Left lung (tissue), 10 donors: Measurements from ENCODE around the gene GMPR. TPM values are rescaled to one million over a fixed set of nuclear protein-coding genes. Genes with fewer than 3 reads are reported as not detected.

ENCODE experiments used
- ATAC-seq: fragments of 200-7000 bp; cut with Tn5 transposase; one replicate; pipeline ENCODE4 v1.9.1; 2020; ENCODE audit warnings: moderate library complexity
- DNase-seq, 4 donors: peaks; one replicate each; pipeline ENCODE4 v3.0.0-alpha.2; 2013 to 2020
- H3K27ac ChIP-seq, 2 donors: fragments of 200-600 bp; sonication (generic) in 1 of 2; one replicate each; pipeline versions ENCODE4 v1.5.0 to v1.8.0; 2020 to 2021
- H3K27me3 ChIP-seq, 2 donors: fragments of 200-600 bp; sonication (generic) in 1 of 2; one replicate each; pipeline versions ENCODE4 v1.5.0 to v1.8.0; 2020 to 2021
- H3K36me3 ChIP-seq, 2 donors: fragments of 200-600 bp; sonication (generic) in 1 of 2; one replicate each; pipeline versions ENCODE4 v1.5.0 to v1.8.0; 2020 to 2021
- H3K4me1 ChIP-seq, 2 donors: fragments of 200-600 bp; one replicate each; pipeline ENCODE4 v1.8.0; 2021
- H3K4me3 ChIP-seq, 2 donors: fragments of 200-600 bp; sonication (generic) in 1 of 2; one replicate each; pipeline versions ENCODE4 v1.5.0 to v1.8.0; 2020 to 2021; ENCODE audit warnings: mild to moderate bottlenecking in 1 of 2
- H3K9me3 ChIP-seq, 2 donors: fragments of 200-600 bp; sonication (generic) in 1 of 2; one replicate each; pipeline versions ENCODE4 v1.5.0 to v1.8.0; 2020 to 2021
- intact Hi-C, 2 donors: fragments of 100-400 bp; cut with DNase I; formaldehyde crosslinking; loops; one replicate each; pipeline versions ENCODE4 v1.11.2 to v1.14.2; 2022
- polyA plus RNA-seq, 6 donors: library from polyadenylated mRNA; unstranded; fragments of 120-200 nt; gene quantifications; one replicate each; pipeline ENCODE4 v1.2.1, GENCODE V29; 2013; ENCODE audit not compliant: insufficient read length in 6 of 6
- total RNA-seq, 2 donors: library from RNA; stranded (reverse); fragmentation: NEBNext Ultra II Directional; extraction: Animal tissue kit (Norgen Biotek cat#: 25700); gene quantifications; one replicate each; pipeline ENCODE4 v1.2.1, GENCODE V29; 2021
- TF ChIP-seq, protein P1 (sequence below), 2 donors: fragments of 200-600 bp; sonication (generic) in 1 of 2; IDR thresholded peaks; one replicate each; pipeline versions ENCODE4 v1.5.0 to v1.8.0; 2021; ENCODE audit warnings: antibody characterized with exemption in 2 of 2
- donor health status: DM: no; HTN: yes; CAD: no.
- donor health status: DM: no; HTN: no; CAD: no.

The GMPR gene
- total and polyA plus RNA-seq, 8 donors: 3.8 to 16.1 (median 7.0) TPM

DNA sequence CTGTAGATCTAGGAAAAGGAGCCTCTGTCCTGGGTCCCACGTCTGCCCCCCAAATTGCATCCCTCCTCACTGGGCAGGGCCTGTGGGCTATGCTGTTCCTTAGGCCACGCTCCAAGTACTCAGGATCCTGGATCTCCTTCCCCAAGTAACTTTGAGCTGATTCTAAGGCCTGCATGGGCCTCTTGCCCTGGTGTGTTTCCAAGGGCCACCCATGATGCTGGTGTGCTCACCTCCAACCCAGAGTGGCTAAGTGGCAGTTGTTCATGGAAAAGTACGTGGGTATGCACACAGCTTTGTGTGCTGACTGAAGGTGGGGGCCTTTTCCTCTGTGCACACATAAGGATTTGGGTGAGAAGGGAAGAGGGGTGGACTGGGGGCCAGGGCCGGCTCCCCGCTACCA, 5.3 kb downstream of the GMPR start:
- Histone ChIP-seq H3K27ac (no peak overlapping the region), H3K9me3 (no peaks in the 10 kb centered on the region), H3K4me3 (no peak overlapping the region), H3K4me1 (peaks cover 0 to 7% of the 10 kb centered on the region in 2 donors), H3K27me3 (peaks cover 0 to 7% of the 10 kb centered on the region in 2 donors), H3K36me3 (no peaks in the 10 kb centered on the region)
- TF ChIP-seq, protein P1, sequence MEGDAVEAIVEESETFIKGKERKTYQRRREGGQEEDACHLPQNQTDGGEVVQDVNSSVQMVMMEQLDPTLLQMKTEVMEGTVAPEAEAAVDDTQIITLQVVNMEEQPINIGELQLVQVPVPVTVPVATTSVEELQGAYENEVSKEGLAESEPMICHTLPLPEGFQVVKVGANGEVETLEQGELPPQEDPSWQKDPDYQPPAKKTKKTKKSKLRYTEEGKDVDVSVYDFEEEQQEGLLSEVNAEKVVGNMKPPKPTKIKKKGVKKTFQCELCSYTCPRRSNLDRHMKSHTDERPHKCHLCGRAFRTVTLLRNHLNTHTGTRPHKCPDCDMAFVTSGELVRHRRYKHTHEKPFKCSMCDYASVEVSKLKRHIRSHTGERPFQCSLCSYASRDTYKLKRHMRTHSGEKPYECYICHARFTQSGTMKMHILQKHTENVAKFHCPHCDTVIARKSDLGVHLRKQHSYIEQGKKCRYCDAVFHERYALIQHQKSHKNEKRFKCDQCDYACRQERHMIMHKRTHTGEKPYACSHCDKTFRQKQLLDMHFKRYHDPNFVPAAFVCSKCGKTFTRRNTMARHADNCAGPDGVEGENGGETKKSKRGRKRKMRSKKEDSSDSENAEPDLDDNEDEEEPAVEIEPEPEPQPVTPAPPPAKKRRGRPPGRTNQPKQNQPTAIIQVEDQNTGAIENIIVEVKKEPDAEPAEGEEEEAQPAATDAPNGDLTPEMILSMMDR (IDR thresholded peaks at IDR 0.05): no peak
- intact Hi-C loops: no loop called here
- ATAC-seq (no peak), DNase-seq (no peak)

DNA sequence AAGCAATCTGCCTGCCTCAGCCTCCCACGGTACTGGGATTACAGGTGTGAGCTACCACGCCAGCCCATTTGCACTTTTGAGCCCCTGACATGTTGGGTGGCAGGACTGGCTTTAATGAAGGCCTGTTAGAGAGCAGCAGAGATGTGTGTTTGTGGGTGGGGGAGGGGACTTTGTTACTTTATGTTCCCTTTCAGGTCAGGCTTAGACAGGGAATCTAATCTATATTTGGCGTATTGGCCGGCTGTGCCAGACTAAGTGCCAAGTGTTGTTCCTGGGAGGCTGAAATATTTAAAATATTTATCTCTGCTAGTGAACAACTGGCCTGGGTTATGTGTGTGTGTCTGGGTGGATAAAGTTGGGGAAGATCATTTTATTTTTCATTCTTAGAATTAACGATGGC, 6.1 kb downstream of the GMPR start:
- H3K36me3 ChIP-seq: no peaks in the 10 kb centered on the region
- no peak for DNase-seq
- H3K4me3 ChIP-seq: no peak overlapping the region
- TF ChIP-seq, protein P1 (IDR thresholded peaks at IDR 0.05): no peak
- no peaks in the 10 kb centered on the region for H3K27me3 ChIP-seq
- peaks cover 0 to 4% of the 10 kb centered on the region in 2 donors for H3K4me1 ChIP-seq
- H3K9me3 ChIP-seq: no peaks in the 10 kb centered on the region
- intact Hi-C loops: no loop called here
- no peak for ATAC-seq
- H3K27ac ChIP-seq: no peak overlapping the region

DNA sequence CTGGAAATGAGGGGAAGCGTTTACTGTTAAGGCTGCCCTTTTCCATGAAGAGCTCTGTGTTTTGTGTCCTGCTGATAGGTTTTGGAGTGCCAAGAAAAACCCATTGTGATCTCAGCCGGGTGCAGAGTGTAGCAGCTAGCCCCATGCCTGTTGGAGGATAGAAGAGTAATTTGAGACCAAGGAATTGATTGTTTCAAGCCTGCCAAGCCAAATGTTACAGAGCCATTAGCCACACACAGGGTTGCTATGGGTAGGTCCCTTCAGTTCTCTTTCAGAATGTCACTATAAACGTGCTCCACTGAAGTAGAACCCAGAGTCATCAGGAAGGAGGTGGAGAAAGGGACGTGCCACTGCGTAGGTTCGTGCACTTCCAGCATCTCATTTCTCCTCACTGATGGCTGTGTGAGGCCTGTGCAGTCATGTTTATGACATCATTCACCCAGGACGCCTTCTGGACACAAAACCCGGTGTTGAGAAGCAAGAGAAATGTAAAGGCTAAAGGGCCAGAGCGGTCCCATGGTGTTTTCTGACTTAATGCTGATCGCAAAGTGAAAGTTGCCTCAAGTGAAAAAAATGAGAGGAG, 6.6 kb downstream of the GMPR start:
- DNase-seq: no peak
- H3K9me3 ChIP-seq: no peaks in the 10 kb centered on the region
- H3K36me3 ChIP-seq: no peaks in the 10 kb centered on the region
- no peak overlapping the region for H3K27ac ChIP-seq
- H3K4me1 ChIP-seq: no peaks in the 10 kb centered on the region
- no peak overlapping the region for H3K4me3 ChIP-seq
- intact Hi-C loops: no loop called here
- TF ChIP-seq, protein P1 (IDR thresholded peaks at IDR 0.05): no peak
- H3K27me3 ChIP-seq: no peaks in the 10 kb centered on the region
- ATAC-seq: no peak

DNA sequence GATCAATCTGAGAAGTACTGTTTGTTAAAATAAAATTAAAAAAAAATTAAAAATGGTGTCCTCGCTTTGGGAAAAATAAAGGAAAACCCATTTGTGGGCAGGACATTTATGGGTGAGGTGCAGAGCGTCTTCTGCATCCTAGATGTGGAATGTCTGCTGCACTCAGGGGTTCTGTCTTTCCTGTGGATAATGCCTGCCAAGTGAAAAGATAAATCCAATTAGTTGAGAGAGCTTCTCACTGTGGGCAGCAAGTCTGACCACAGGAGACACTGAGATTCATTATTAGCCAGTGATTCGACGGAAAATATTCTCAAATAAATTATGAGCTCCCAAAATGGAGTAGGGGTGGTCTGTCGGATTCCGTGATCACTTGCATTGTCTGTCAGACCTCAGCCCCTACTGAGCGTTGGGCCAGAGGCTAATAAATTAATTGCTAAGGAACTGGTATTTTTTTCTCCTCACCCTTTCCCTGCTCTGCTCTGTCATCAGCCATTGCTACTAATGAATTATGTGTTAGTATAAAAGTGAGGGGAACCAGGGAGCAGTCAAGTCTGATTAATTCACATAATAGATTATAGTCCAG, 10.0 kb downstream of the GMPR start:
- Histone ChIP-seq H3K4me1 (no peaks in the 10 kb centered on the region), H3K36me3 (no peaks in the 10 kb centered on the region), H3K4me3 (no peak overlapping the region), H3K27me3 (no peaks in the 10 kb centered on the region), H3K9me3 (no peaks in the 10 kb centered on the region), H3K27ac (no peak overlapping the region)
- TF ChIP-seq, protein P1 (IDR thresholded peaks at IDR 0.05): no peak
- intact Hi-C loops: no loop called here
- DNase-seq: no peak
- no peak for ATAC-seq

DNA sequence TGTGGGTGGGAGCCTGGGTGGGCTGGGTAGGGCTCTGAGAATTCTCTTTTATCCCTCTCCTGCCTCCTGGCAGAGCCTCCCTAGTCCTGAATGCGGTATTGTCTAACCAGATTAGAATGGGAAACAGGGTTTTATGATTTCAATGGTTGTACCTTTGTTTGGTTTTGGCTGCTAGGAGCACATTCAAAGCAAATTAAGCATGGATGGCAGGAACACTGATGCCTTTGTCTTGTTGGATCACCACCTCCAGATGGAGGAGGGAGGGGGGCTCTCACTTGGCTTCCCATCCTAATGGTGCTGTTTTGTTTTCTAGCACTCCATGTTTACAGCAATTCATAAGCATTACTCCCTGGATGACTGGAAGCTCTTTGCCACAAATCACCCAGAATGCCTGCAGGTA, 11.6 kb downstream of the GMPR start:
- Histone ChIP-seq H3K4me1 (no peaks in the 10 kb centered on the region), H3K27me3 (no peaks in the 10 kb centered on the region), H3K4me3 (no peak overlapping the region), H3K36me3 (no peaks in the 10 kb centered on the region), H3K9me3 (no peaks in the 10 kb centered on the region), H3K27ac (no peak overlapping the region)
- ATAC-seq: no peak
- intact Hi-C loops: no loop called here
- TF ChIP-seq, protein P1 (IDR thresholded peaks at IDR 0.05): no peak
- no peak for DNase-seq
